Endothelial cell of umbilical vein (primary cell): Measurements from ENCODE around the gene VSTM4.

Experiments used
- CTCF ChIP-seq, 2 donors: IDR thresholded peaks; 1 replicate in 1 of 2; 2 replicates in 1 of 2; pipeline ENCODE4 v1.5.1; 2011; ENCODE audit warnings: low read length in 2 of 2, mild to moderate bottlenecking in 2 of 2, moderate library complexity in 2 of 2, control low read depth in 1 of 2, inconsistent platforms in 1 of 2, low read depth in 1 of 2; ENCODE audit not compliant: insufficient read depth in 1 of 2; ENCODE audit errors: extremely low read depth in 1 of 2
- EZH2 ChIP-seq: IDR thresholded peaks from 2 replicates; pipeline ENCODE4 v1.6.1; 2012; ENCODE audit warnings: borderline replicate concordance, low read depth, mild to moderate bottlenecking, moderate library complexity, low read length, inconsistent platforms; ENCODE audit not compliant: severe bottlenecking
- FOS ChIP-seq: IDR thresholded peaks from 2 replicates; pipeline ENCODE4 v1.6.1; 2011; ENCODE audit warnings: mild to moderate bottlenecking, low read length, moderate library complexity, borderline replicate concordance; ENCODE audit not compliant: insufficient read depth
- JUN ChIP-seq: IDR thresholded peaks from 2 replicates; pipeline ENCODE4 v1.6.1; 2011; ENCODE audit warnings: borderline replicate concordance, low read depth; ENCODE audit not compliant: insufficient read length, insufficient read depth
- MYC ChIP-seq: IDR thresholded peaks from one replicate; pipeline ENCODE4 v1.6.1; 2011; ENCODE audit warnings: mild to moderate bottlenecking, low read depth, low read length
- POLR2A ChIP-seq: IDR thresholded peaks from 2 replicates; pipeline ENCODE4 v1.6.1; 2012; ENCODE audit warnings: low read depth, mild to moderate bottlenecking, control low read depth, low read length
- POLR2AphosphoS5 ChIP-seq: IDR thresholded peaks from 2 replicates; pipeline ENCODE4 v1.6.1; 2012; ENCODE audit warnings: low read depth, mild to moderate bottlenecking, control low read depth, low read length, moderate library complexity; ENCODE audit not compliant: insufficient read depth
- TF ChIP-seq, protein P1 (sequence below): IDR thresholded peaks from 2 replicates; pipeline ENCODE4 v1.6.1; 2011; ENCODE audit not compliant: insufficient read depth, insufficient read length

GRCh38 chr10:49163741-49164140, 48.4 kb upstream of the VSTM4 start:
- TF ChIP-seq CTCF (IDR thresholded peaks at IDR 0.05; ENCODE audit: extremely low read depth in 1 of 2, insufficient read depth in 1 of 2, low read depth in 1 of 2, low read length in 2 of 2) (no peak), POLR2A (no peak), JUN (no peak), POLR2AphosphoS5 (no peak), FOS (no peak), EZH2 (no peak), MYC (no peak)
- TF ChIP-seq, protein P1, sequence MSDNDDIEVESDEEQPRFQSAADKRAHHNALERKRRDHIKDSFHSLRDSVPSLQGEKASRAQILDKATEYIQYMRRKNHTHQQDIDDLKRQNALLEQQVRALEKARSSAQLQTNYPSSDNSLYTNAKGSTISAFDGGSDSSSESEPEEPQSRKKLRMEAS: no peak
